Measurements from ENCODE around the gene ITGA11. TPM values are rescaled to one million over a fixed set of nuclear protein-coding genes. Genes with fewer than 3 reads are reported as not detected.

The ITGA11 gene
- total RNA-seq, 1 donor from 2014 or later: 7.1 TPM

- no peaks in the 10 kb centered on the region for H3K36me3 ChIP-seq
- ATAC-seq (no peak), DNase-seq (peak; percentile 27)
- TF ChIP-seq CTCF (IDR thresholded peaks at IDR 0.05): no peak
- H3K9me3 ChIP-seq: no peaks in the 10 kb centered on the region
- intact Hi-C loops (cut with DNase I): no loop called here
- H3K27ac ChIP-seq: no peak overlapping the region
- no peaks in the 10 kb centered on the region for H3K4me1 ChIP-seq
- no peak overlapping the region for H3K4me3 ChIP-seq
- no peaks in the 10 kb centered on the region for H3K27me3 ChIP-seq
Observed at GRCh38 chr15:68409736-68410370, 22.1 kb downstream of the ITGA11 start.

- no peaks in the 10 kb centered on the region for H3K27me3 ChIP-seq
- no peaks in the 10 kb centered on the region for H3K4me1 ChIP-seq
- intact Hi-C loops (cut with DNase I): no loop called here
- no peak overlapping the region for H3K27ac ChIP-seq
- no peaks in the 10 kb centered on the region for H3K36me3 ChIP-seq
- H3K4me3 ChIP-seq: no peak overlapping the region
- TF ChIP-seq CTCF (IDR thresholded peaks at IDR 0.05): no peak
- H3K9me3 ChIP-seq: no peaks in the 10 kb centered on the region
- peak; percentile 32 for DNase-seq
- no peak for ATAC-seq
Observed at GRCh38 chr15:68408971-68409370, 23.0 kb downstream of the ITGA11 start.

- H3K4me3 ChIP-seq: no peak overlapping the region
- H3K36me3 ChIP-seq: no peaks in the 10 kb centered on the region
- DNase-seq (peak; percentile 20), ATAC-seq (no peak)
- H3K27me3 ChIP-seq: no peaks in the 10 kb centered on the region
- H3K9me3 ChIP-seq: no peaks in the 10 kb centered on the region
- intact Hi-C loops (cut with DNase I): no loop called here
- no peaks in the 10 kb centered on the region for H3K4me1 ChIP-seq
- H3K27ac ChIP-seq: no peak overlapping the region
- no peak for TF ChIP-seq CTCF (IDR thresholded peaks at IDR 0.05)
Observed at GRCh38 chr15:68407886-68408881, 23.8 kb downstream of the ITGA11 start.

- Histone ChIP-seq H3K4me3 (no peak overlapping the region), H3K36me3 (no peaks in the 10 kb centered on the region), H3K27me3 (no peaks in the 10 kb centered on the region), H3K4me1 (no peaks in the 10 kb centered on the region), H3K27ac (no peak overlapping the region), H3K9me3 (no peaks in the 10 kb centered on the region)
- ATAC-seq: no peak
- DNase-seq: no peak
- no peak for TF ChIP-seq CTCF (IDR thresholded peaks at IDR 0.05)
- intact Hi-C loops (cut with DNase I): no loop called here
Observed at GRCh38 chr15:68407141-68407885, 24.6 kb downstream of the ITGA11 start.

GRCh38 chr15:68405378-68406250, 26.3 kb downstream of the ITGA11 start:
- no peak overlapping the region for H3K4me3 ChIP-seq
- no peaks in the 10 kb centered on the region for H3K27me3 ChIP-seq
- DNase-seq (no peak), ATAC-seq (no peak)
- no peaks in the 10 kb centered on the region for H3K9me3 ChIP-seq
- no peaks in the 10 kb centered on the region for H3K4me1 ChIP-seq
- intact Hi-C loops (cut with DNase I): no loop called here
- TF ChIP-seq CTCF (IDR thresholded peaks at IDR 0.05): no peak
- H3K36me3 ChIP-seq: no peaks in the 10 kb centered on the region
- no peak overlapping the region for H3K27ac ChIP-seq
